SK-N-SH treated with all-trans-retinoic acid at 6 μM for 48 hours (cell line): Measurements from ENCODE around the gene LAMA1.

Experiments
- ATAC-seq: fragments of 200-7000 bp; cut with Tn5 transposase; 3 replicates; pipeline ENCODE4 v1.9.1; 2020; ENCODE audit warnings: mild to moderate bottlenecking, moderate library complexity
- ARNTL ChIP-seq: fragments of 450-650 bp; formaldehyde crosslinking; IDR thresholded peaks from 2 replicates; pipeline ENCODE4 v1.5.0; 2020; ENCODE audit warnings: low read depth, mild to moderate bottlenecking, moderate library complexity, borderline replicate concordance
- BACH2 ChIP-seq: fragments of 250-450 bp; sonication (Bioruptor Pico); IDR thresholded peaks from 2 replicates; pipeline ENCODE4 v1.9.0; 2021; ENCODE audit warnings: mild to moderate bottlenecking, borderline replicate concordance
- CREB5 ChIP-seq: fragments of 250-450 bp; sonication (Bioruptor Pico); IDR thresholded peaks from 2 replicates; pipeline ENCODE4 v1.5.1; 2020; ENCODE audit warnings: low read depth, mild to moderate bottlenecking, moderate library complexity
- CSDC2 ChIP-seq: fragments of 250-450 bp; sonication (Bioruptor Pico); IDR thresholded peaks from 2 replicates; pipeline ENCODE4 v1.5.0; 2020; ENCODE audit warnings: mild to moderate bottlenecking, moderate library complexity
- CSRNP3 ChIP-seq: fragments of 250-450 bp; sonication (Bioruptor Pico); IDR thresholded peaks from 2 replicates; pipeline ENCODE4 v1.5.1; 2021; ENCODE audit warnings: mild to moderate bottlenecking, moderate library complexity
- ESRRG ChIP-seq: fragments of 250-450 bp; sonication (Bioruptor Pico); IDR thresholded peaks from 2 replicates; pipeline ENCODE4 v1.6.1; 2021; ENCODE audit warnings: mild to moderate bottlenecking
- GLIS3 ChIP-seq: fragments of 250-450 bp; sonication (Bioruptor Pico); IDR thresholded peaks from 2 replicates; pipeline ENCODE4 v1.5.0; 2020; ENCODE audit warnings: mild to moderate bottlenecking, moderate library complexity
- OSR1 ChIP-seq: fragments of 250-450 bp; sonication (Bioruptor Pico); IDR thresholded peaks from 2 replicates; pipeline ENCODE4 v1.8.0; 2022; ENCODE audit warnings: moderate library complexity, mild to moderate bottlenecking, inconsistent platforms
- POU6F1 ChIP-seq: fragments of 250-450 bp; sonication (Bioruptor Pico); IDR thresholded peaks from 2 replicates; pipeline ENCODE4 v1.8.0; 2021; ENCODE audit warnings: low read depth, mild to moderate bottlenecking, moderate library complexity, borderline replicate concordance
- PPARA ChIP-seq: fragments of 250-450 bp; sonication (Bioruptor Pico); IDR thresholded peaks from 2 replicates; pipeline ENCODE4 v1.5.0; 2020; ENCODE audit warnings: mild to moderate bottlenecking, borderline replicate concordance
- RARB ChIP-seq: fragments of 250-450 bp; sonication (Bioruptor Pico); IDR thresholded peaks from 2 replicates; pipeline ENCODE4 v1.8.0; 2021; ENCODE audit warnings: mild to moderate bottlenecking, moderate library complexity
- SNAI2 ChIP-seq: fragments of 250-450 bp; sonication (Bioruptor Pico); IDR thresholded peaks from 2 replicates; pipeline ENCODE4 v1.5.0; 2020; ENCODE audit warnings: mild to moderate bottlenecking, moderate library complexity
- TOX ChIP-seq: fragments of 250-450 bp; sonication (Bioruptor Pico); IDR thresholded peaks from 2 replicates; pipeline ENCODE4 v1.8.0; 2021; ENCODE audit warnings: mild to moderate bottlenecking, moderate library complexity, borderline replicate concordance
- ZC3H10 ChIP-seq: fragments of 250-450 bp; sonication (Bioruptor Pico); IDR thresholded peaks from 2 replicates; pipeline ENCODE4 v1.5.1; 2021; ENCODE audit warnings: mild to moderate bottlenecking, moderate library complexity
- ZFP3 ChIP-seq: fragments of 250-450 bp; sonication (Bioruptor Pico); IDR thresholded peaks from 2 replicates; pipeline ENCODE4 v1.5.0; 2020; ENCODE audit warnings: mild to moderate bottlenecking, moderate library complexity
- ZFP30 ChIP-seq: fragments of 450-650 bp; formaldehyde crosslinking; IDR thresholded peaks from 2 replicates; pipeline ENCODE4 v1.5.0; 2022; ENCODE audit warnings: mild to moderate bottlenecking, moderate library complexity
- ZNF565 ChIP-seq: fragments of 450-650 bp; formaldehyde crosslinking; conservative IDR thresholded peaks from 2 replicates; pipeline ENCODE4 v1.5.0; 2020; ENCODE audit warnings: low read depth, mild to moderate bottlenecking, moderate library complexity
- ZNF8 ChIP-seq: fragments of 450-650 bp; formaldehyde crosslinking; IDR thresholded peaks from 2 replicates; pipeline ENCODE4 v1.5.0; 2020; ENCODE audit warnings: mild to moderate bottlenecking, moderate library complexity
- TF ChIP-seq, protein P1 (sequence below): fragments of 250-450 bp; sonication (Bioruptor Pico); IDR thresholded peaks from 2 replicates; pipeline ENCODE4 v1.5.0; 2020; ENCODE audit warnings: mild to moderate bottlenecking, moderate library complexity

LAMA1 gene

DNA sequence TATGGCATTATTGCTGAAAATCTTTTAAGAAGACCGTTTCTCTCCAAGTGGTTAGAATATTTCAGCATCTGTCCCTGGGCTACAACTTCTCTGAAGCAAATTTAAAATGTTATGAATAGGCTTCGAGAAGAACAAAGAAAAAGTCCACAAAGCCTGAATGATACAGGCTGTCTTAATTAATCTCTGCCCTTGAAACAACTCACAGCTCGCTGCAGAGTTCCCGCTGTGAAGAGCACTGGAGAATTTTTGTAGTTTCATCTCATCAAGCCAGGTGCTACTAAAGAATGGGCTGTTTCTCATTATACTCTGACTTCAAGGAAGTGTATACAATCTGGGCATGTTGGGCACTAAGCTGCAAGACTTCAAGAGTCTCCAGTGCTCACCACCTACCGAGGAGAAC lies 67.6 kb downstream of the LAMA1 start (continued):
- TF ChIP-seq POU6F1 (CRISPR knock-in tag) (no peak), ZNF8 (CRISPR knock-in tag) (no peak), SNAI2 (CRISPR knock-in tag) (no peak), ZFP3 (CRISPR knock-in tag) (no peak), RARB (CRISPR knock-in tag) (no peak), CREB5 (no peak)

DNA sequence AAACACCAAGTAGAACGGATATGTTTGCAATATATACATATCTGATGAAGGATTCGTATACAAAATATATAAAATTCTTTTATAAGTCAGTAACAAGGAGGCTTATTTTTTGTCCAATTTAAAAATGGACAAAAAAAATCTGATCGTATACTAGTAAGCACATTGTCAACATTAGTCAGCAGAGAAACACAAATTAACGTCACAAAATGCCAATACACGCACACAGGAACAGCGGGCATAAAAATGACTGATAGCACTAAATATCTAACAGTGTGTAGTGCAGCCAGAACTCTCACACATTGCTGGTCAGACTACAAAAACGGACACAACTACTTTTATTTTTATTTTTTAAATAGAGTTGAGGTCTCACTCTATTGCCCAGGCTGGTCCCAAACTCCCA lies 69.5 kb downstream of the LAMA1 start:
- no peak for TF ChIP-seq ZNF8 (CRISPR knock-in tag)
- no peak for TF ChIP-seq CSRNP3 (CRISPR knock-in tag)
- no peak for TF ChIP-seq OSR1
- no peak for TF ChIP-seq ESRRG
- TF ChIP-seq, protein P1, sequence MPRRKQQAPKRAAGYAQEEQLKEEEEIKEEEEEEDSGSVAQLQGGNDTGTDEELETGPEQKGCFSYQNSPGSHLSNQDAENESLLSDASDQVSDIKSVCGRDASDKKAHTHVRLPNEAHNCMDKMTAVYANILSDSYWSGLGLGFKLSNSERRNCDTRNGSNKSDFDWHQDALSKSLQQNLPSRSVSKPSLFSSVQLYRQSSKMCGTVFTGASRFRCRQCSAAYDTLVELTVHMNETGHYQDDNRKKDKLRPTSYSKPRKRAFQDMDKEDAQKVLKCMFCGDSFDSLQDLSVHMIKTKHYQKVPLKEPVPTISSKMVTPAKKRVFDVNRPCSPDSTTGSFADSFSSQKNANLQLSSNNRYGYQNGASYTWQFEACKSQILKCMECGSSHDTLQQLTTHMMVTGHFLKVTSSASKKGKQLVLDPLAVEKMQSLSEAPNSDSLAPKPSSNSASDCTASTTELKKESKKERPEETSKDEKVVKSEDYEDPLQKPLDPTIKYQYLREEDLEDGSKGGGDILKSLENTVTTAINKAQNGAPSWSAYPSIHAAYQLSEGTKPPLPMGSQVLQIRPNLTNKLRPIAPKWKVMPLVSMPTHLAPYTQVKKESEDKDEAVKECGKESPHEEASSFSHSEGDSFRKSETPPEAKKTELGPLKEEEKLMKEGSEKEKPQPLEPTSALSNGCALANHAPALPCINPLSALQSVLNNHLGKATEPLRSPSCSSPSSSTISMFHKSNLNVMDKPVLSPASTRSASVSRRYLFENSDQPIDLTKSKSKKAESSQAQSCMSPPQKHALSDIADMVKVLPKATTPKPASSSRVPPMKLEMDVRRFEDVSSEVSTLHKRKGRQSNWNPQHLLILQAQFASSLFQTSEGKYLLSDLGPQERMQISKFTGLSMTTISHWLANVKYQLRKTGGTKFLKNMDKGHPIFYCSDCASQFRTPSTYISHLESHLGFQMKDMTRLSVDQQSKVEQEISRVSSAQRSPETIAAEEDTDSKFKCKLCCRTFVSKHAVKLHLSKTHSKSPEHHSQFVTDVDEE (CRISPR knock-in tag): no peak
- ATAC-seq: no peak

- no peak for ATAC-seq
- no peak for TF ChIP-seq ZNF565 (CRISPR knock-in tag)
- no peak for TF ChIP-seq ZFP30 (CRISPR knock-in tag)
These were observed 70.3 kb downstream of the LAMA1 start for GRCh38 chr18:7047336-7047735.

DNA sequence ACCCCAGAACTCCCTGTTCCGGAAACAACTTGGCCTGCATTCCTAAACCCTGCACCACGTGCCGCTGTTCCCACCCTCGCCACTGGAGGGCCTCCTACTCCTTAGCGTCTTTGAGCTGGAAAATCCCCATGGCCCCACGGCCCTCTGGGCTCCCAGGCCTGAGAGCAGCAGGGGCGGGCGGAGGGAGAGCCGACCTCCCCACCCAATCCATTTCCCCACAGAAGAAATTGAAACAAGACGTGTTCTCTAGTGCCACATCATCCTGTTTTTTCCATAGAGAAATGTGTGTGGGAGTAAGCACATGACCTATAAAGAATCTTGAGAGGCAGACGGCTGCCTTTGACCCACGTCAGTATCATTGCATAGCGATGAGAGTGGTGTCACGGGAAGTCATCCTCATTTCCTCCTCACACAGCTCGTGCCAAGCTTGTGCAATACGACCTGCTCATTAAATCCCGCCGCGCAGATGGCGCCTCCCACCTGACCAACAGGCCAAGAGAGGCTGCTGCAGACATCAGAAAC lies 79.2 kb downstream of the LAMA1 start:
- TF ChIP-seq ARNTL (CRISPR knock-in tag) (no peak), ESRRG (no peak), ZFP3 (CRISPR knock-in tag) (no peak), GLIS3 (no peak), TOX (CRISPR knock-in tag) (no peak), RARB (CRISPR knock-in tag) (no peak), ZNF8 (CRISPR knock-in tag) (no peak), CSDC2 (CRISPR knock-in tag) (no peak), BACH2 (CRISPR knock-in tag) (no peak), ZC3H10 (CRISPR knock-in tag) (no peak), PPARA (CRISPR knock-in tag) (no peak)
- TF ChIP-seq, all 23 proteins: peak for 0
- ATAC-seq: no peak; the same call in 2 of the 3 replicates

DNA sequence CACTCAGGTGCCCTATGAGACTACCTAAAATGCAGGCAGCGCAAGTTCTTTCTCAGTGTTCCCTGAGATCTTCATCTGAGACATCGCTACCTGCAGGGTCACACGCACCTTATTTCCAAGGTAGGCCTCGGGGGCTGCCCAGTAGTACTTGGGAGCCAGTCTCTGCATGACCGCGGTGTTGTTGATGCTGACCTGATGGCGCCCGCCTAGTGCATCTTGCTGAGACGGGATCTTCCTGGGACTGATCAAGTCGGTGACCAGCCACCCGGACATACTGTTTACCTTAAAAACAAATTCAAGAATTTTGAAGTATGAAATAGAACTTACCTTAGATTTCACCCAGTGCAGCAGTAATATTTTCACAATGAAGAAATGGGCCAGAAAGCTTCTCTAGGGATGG lies 80.1 kb downstream of the LAMA1 start:
- TF ChIP-seq RARB (CRISPR knock-in tag) (no peak), CREB5 (no peak)
- TF ChIP-seq, all 23 proteins: peak for 0
- ATAC-seq: no peak
